Measurements from ENCODE around the gene ZNHIT2. TPM values are rescaled to one million over a fixed set of nuclear protein-coding genes. Genes with fewer than 3 reads are reported as not detected.

The ZNHIT2 gene
- total and polyA plus RNA-seq, 3 experiments from 2014 or later: 15.2 to 20.1 (median 19.8) TPM

DNA sequence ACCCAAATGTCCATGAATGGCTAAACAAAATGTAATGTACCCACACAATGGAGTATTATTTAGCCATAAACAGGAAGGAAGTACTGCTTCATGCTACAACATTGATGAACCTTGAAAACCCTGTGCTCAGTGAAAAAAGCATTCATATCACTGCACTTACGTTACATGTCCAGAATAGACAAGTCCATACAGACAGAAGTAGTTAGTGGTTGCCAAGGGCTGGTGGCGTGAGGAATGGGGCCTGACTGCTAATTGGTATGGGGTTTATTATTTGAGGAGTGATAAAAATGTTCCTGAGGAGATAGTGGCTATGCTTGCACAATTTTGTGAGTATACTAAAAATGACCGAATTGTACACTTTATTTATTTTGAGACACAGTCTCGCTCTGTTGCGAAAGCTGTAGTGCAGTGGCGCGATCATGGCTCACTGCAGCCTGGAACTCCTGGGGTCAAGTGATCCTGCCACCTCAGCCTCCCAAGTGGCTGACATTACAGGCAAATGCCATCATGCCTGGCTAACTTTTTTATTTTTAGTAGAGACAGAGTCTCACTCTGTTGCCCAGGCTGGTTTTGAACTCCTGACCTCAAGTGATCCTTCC lies 24.5 kb upstream of the ZNHIT2 start:
- H3K4me1 ChIP-seq (ENCODE audit: insufficient read depth, low read length): no peaks in the 10 kb centered on the region
- no peaks in the 10 kb centered on the region for H3K9me3 ChIP-seq (ENCODE audit: low read length)
- H3K27me3 Mint-ChIP-seq: peaks cover 1 to 14% of the 10 kb centered on the region in 2 donors
- no peaks in the 10 kb centered on the region for H3K36me3 ChIP-seq (ENCODE audit: insufficient read depth, low read length)
- H3K36me3 Mint-ChIP-seq: no peaks in the 10 kb centered on the region
- POLR2A ChIA-PET: no interaction called here
- CTCF ChIA-PET: no interaction called here
- H3K27ac ChIP-seq (ENCODE audit: low read depth, low read length): no peak overlapping the region
- peaks cover 0 to 2% (median 0%) of the 10 kb centered on the region in 3 donors for H3K4me1 Mint-ChIP-seq
- no peak overlapping the region for H3K27ac Mint-ChIP-seq
- H3K4me3 Mint-ChIP-seq: no peak overlapping the region
- no peaks in the 10 kb centered on the region for H3K27me3 ChIP-seq (ENCODE audit: insufficient read depth, low read length, poor library complexity, severe bottlenecking)
- DNase-seq: no peak
- no peak overlapping the region for H3K4me3 ChIP-seq (ENCODE audit: low read length)
- no peaks in the 10 kb centered on the region for H3K9me3 Mint-ChIP-seq

DNA sequence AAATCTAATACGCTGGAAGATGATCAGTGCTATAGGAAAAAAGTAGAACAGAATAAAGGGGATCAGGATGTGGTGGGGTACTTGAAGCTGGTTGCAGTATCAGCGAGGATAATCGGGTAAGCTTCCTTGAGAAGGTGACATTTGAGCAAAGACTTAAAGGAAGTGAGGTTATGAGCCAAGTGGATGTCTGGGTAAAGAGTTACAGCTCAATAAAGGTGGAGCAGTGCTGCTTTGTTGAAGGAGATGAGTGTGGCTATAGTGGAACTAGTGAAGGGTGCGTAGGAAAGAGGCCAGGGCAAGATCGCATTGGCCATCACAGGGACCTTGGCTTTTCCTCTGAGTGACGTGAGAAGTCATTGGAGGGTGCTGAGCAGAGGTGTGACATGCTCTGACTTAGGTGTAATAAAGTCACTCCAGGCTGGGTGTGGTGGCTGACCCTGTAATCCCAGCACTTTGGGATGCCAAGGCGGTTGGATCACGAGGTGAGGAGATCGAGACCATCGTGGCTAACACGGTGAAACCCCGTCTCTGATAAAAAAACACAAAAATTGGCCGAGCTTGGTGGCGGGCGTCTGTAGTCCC lies 19.1 kb upstream of the ZNHIT2 start:
- no peak for DNase-seq
- no peak overlapping the region for H3K27ac ChIP-seq (ENCODE audit: low read depth, low read length)
- peaks cover 35 to 47% (median 36%) of the 10 kb centered on the region in 3 donors for H3K4me1 Mint-ChIP-seq
- no peaks in the 10 kb centered on the region for H3K9me3 Mint-ChIP-seq
- no peaks in the 10 kb centered on the region for H3K27me3 ChIP-seq (ENCODE audit: insufficient read depth, low read length, poor library complexity, severe bottlenecking)
- peaks cover 0 to 33% (median 1%) of the 10 kb centered on the region in 3 donors for H3K36me3 Mint-ChIP-seq
- peak overlapping the region; percentile 85 to 100 (median 92) for H3K27ac Mint-ChIP-seq
- peaks cover 0 to 5% of the 10 kb centered on the region in 2 donors for H3K27me3 Mint-ChIP-seq
- peak overlapping the region in 5 of 7 donors; percentile 21 to 75 (median 63) for H3K4me3 Mint-ChIP-seq
- no peak overlapping the region for H3K4me3 ChIP-seq (ENCODE audit: low read length)
- peaks cover 14% of the 10 kb centered on the region for H3K36me3 ChIP-seq (ENCODE audit: insufficient read depth, low read length)
- ChIA-PET POLR2A (interaction anchor here (0.6 to 4.0 kb wide), 6 partner anchors 12 to 1198 kb away, joined by 3 to 60 read pairs (median 4); partner anchors contain the start of genes FAU, MRPL49, NAA40 and SAC3D1), CTCF (interaction anchor here (1.4 to 1.6 kb wide), 2 partner anchors 15 to 26 kb away, joined by 4 read pairs; partner anchors contain the start of gene FAU)
- no peaks in the 10 kb centered on the region for H3K9me3 ChIP-seq (ENCODE audit: low read length)
- peaks cover 31% of the 10 kb centered on the region for H3K4me1 ChIP-seq (ENCODE audit: insufficient read depth, low read length)

GRCh38 chr11:65135633-65136145 lies 18.2 kb upstream of the ZNHIT2 start:
- peaks cover 35 to 52% (median 36%) of the 10 kb centered on the region in 3 donors for H3K4me1 Mint-ChIP-seq

GRCh38 chr11:65134952-65135632 lies 17.6 kb upstream of the ZNHIT2 start:
- peak overlapping the region; percentile 98 to 100 (median 100) for H3K27ac Mint-ChIP-seq
- no peaks in the 10 kb centered on the region for H3K9me3 Mint-ChIP-seq
- Histone ChIP-seq H3K4me1 (ENCODE audit: insufficient read depth, low read length) (peaks cover 31% of the 10 kb centered on the region), H3K36me3 (ENCODE audit: insufficient read depth, low read length) (peaks cover 27% of the 10 kb centered on the region), H3K27me3 (ENCODE audit: insufficient read depth, low read length, poor library complexity, severe bottlenecking) (no peaks in the 10 kb centered on the region), H3K27ac (ENCODE audit: low read depth, low read length) (peak overlapping the region; percentile 100), H3K9me3 (ENCODE audit: low read length) (no peaks in the 10 kb centered on the region), H3K4me3 (ENCODE audit: low read length) (peak overlapping the region; percentile 99)
- CTCF ChIA-PET: interaction anchor here (0.6 to 2.2 kb wide), 14 partner anchors 13 to 725 kb away, joined by 3 to 9 read pairs (median 4); partner anchors contain the start of genes CDC42EP2, FAU, MRPL49 and VPS51
- DNase-seq: peak; percentile 74 to 93 (median 90)
- H3K4me1 Mint-ChIP-seq: peaks cover 35 to 52% (median 36%) of the 10 kb centered on the region in 3 donors
- H3K27me3 Mint-ChIP-seq: peaks cover 0 to 4% of the 10 kb centered on the region in 2 donors
- H3K36me3 Mint-ChIP-seq: peaks cover 0 to 48% (median 4%) of the 10 kb centered on the region in 3 donors
- peak overlapping the region; percentile 94 to 100 (median 98) for H3K4me3 Mint-ChIP-seq
- POLR2A ChIA-PET: interaction anchor here (0.6 to 4.0 kb wide), 18 partner anchors 11 to 817 kb away, joined by 3 to 60 read pairs (median 4); partner anchors contain the start of genes ARL2, CAPN1, CDC42EP2 and DPF2

More at GRCh38 chr11:65135633-65136145, 18.2 kb upstream of the ZNHIT2 start:
- ChIA-PET CTCF (interaction anchor here (0.9 to 1.6 kb wide), 10 partner anchors 14 to 724 kb away, joined by 3 to 9 read pairs (median 4); partner anchors contain the start of genes FAU, VPS51 and ZNHIT2), POLR2A (interaction anchor here (0.6 to 4.0 kb wide), 15 partner anchors 11 to 390 kb away, joined by 3 to 60 read pairs (median 4); partner anchors contain the start of genes ARL2, CAPN1, CDC42EP2 and DPF2)
- Mint-ChIP-seq H3K36me3 (peaks cover 0 to 42% (median 4%) of the 10 kb centered on the region in 3 donors), H3K27ac (peak overlapping the region; percentile 98 to 100 (median 100)), H3K27me3 (peaks cover 0 to 4% of the 10 kb centered on the region in 2 donors), H3K9me3 (no peaks in the 10 kb centered on the region), H3K4me3 (peak overlapping the region; percentile 94 to 100 (median 98))
- peak overlapping the region; percentile 100 for H3K27ac ChIP-seq (ENCODE audit: low read depth, low read length)
- H3K36me3 ChIP-seq (ENCODE audit: insufficient read depth, low read length): peaks cover 23% of the 10 kb centered on the region
- H3K4me1 ChIP-seq (ENCODE audit: insufficient read depth, low read length): peaks cover 31% of the 10 kb centered on the region
- no peaks in the 10 kb centered on the region for H3K27me3 ChIP-seq (ENCODE audit: insufficient read depth, low read length, poor library complexity, severe bottlenecking)
- no peak for DNase-seq
- peak overlapping the region; percentile 99 for H3K4me3 ChIP-seq (ENCODE audit: low read length)
- H3K9me3 ChIP-seq (ENCODE audit: low read length): no peaks in the 10 kb centered on the region

DNA sequence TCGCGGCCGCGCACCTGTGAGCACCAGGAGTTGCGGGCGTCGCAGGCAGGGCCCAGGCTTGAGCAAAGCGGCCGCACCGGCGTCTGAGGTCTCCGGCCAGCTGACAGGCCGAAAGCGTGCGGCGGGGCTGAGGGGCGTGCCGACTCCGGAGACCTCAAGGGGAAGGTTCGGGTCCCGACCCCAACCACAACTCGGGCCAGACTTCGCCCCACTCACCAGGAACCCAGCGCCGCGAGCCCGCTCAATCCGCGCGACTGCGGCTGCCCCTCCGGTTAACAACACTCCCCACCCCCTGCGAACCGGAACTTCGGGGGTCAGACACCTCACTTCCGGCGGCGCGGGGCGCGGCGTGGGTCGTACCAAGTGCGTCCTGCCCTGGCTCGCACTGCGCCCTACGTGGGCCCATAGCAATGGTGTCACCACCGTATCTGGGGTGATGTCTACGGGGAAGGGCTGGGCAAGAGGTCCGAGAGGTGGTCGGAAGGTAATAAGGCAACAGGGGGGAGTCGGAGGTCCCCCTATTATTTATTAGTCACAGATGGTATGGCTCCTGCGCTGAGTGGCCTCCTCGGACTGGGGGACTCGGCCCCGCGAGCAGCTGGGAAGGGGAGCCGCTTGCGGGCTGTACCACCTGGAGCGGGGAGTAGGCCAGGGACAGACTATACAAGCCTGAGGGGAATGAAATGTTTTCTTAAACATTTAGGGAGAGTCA lies 16.9 kb upstream of the ZNHIT2 start, which contains the start of gene SYVN1:
Gene SYVN1, minus strand, starts transcription at position 280 of the 712 bp plus-strand sequence. CDS start 918 bp downstream, outside the sequence.
- peak within 1 kb of the TSS; percentile 98 to 100 (median 100) for H3K27ac Mint-ChIP-seq

GRCh38 chr11:65133724-65134123 lies 16.2 kb upstream of the ZNHIT2 start:
- POLR2A ChIA-PET: interaction anchor here (0.6 to 4.0 kb wide), 5 partner anchors 12 to 462 kb away, joined by 3 to 60 read pairs (median 16); partner anchors contain the start of genes FAU, MRPL49, SAC3D1 and TM7SF2
- H3K4me1 ChIP-seq (ENCODE audit: insufficient read depth, low read length): peaks cover 31% of the 10 kb centered on the region
- H3K4me3 ChIP-seq (ENCODE audit: low read length): peak overlapping the region; percentile 99

More for the DNA sequence above, 16.9 kb upstream of the ZNHIT2 start, which contains the start of gene SYVN1:
- DNase-seq: peak; percentile 86 to 95 (median 91)
- H3K4me1 Mint-ChIP-seq: peaks cover 35 to 52% (median 36%) of the 10 kb centered on the region in 3 donors
- peak within 1 kb of the TSS; percentile 94 to 100 (median 98) for H3K4me3 Mint-ChIP-seq
- Histone ChIP-seq H3K36me3 (ENCODE audit: insufficient read depth, low read length) (peaks cover 34% of the 10 kb centered on the region), H3K4me3 (ENCODE audit: low read length) (peak within 1 kb of the TSS; percentile 99), H3K9me3 (ENCODE audit: low read length) (no peaks in the 10 kb centered on the region), H3K27me3 (ENCODE audit: insufficient read depth, low read length, poor library complexity, severe bottlenecking) (no peaks in the 10 kb centered on the region), H3K27ac (ENCODE audit: low read depth, low read length) (peak within 1 kb of the TSS; percentile 100), H3K4me1 (ENCODE audit: insufficient read depth, low read length) (peaks cover 31% of the 10 kb centered on the region)
- H3K27me3 Mint-ChIP-seq: peaks cover 0 to 4% of the 10 kb centered on the region in 2 donors
- CTCF ChIA-PET: interaction anchor here (0.6 to 2.2 kb wide), 9 partner anchors 12 to 181 kb away, joined by 3 to 9 read pairs (median 4); partner anchors contain the start of genes CDC42EP2, FAU, MRPL49 and VPS51
- H3K9me3 Mint-ChIP-seq: no peaks in the 10 kb centered on the region
- POLR2A ChIA-PET: interaction anchor here (0.7 to 4.0 kb wide), 16 partner anchors 10 to 816 kb away, joined by 3 to 60 read pairs (median 4); partner anchors contain the start of genes ARL2, CAPN1, CDC42EP2 and FAU
- peaks cover 0 to 55% (median 4%) of the 10 kb centered on the region in 3 donors for H3K36me3 Mint-ChIP-seq

More at GRCh38 chr11:65133724-65134123, 16.2 kb upstream of the ZNHIT2 start:
- no peak for DNase-seq
- Histone ChIP-seq H3K9me3 (ENCODE audit: low read length) (no peaks in the 10 kb centered on the region), H3K27ac (ENCODE audit: low read depth, low read length) (peak overlapping the region; percentile 100), H3K36me3 (ENCODE audit: insufficient read depth, low read length) (peaks cover 41% of the 10 kb centered on the region), H3K27me3 (ENCODE audit: insufficient read depth, low read length, poor library complexity, severe bottlenecking) (no peaks in the 10 kb centered on the region)
- Mint-ChIP-seq H3K4me1 (peaks cover 35 to 52% (median 36%) of the 10 kb centered on the region in 3 donors), H3K36me3 (peaks cover 0 to 61% (median 4%) of the 10 kb centered on the region in 3 donors), H3K4me3 (peak overlapping the region; percentile 94 to 100 (median 98)), H3K27ac (peak overlapping the region; percentile 98 to 100 (median 100)), H3K9me3 (no peaks in the 10 kb centered on the region), H3K27me3 (peaks cover 0 to 4% of the 10 kb centered on the region in 2 donors)
- CTCF ChIA-PET: interaction anchor here (2.1 to 2.2 kb wide), 2 partner anchors 12 to 182 kb away, joined by 7 read pairs; partner anchors contain the start of genes CDC42EP2, FAU and MRPL49
